IPS-NIHi7 (cell line): ENCODE data around the gene FBXO3.

Source experiments
- DNase-seq: peaks from one replicate; pipeline ENCODE4 v3.0.0; 2012; ENCODE audit warnings: mixed read lengths; ENCODE audit errors: extremely low spot score

Gene FBXO3

GRCh38 chr11:33772870-33773269 lies 1.4 kb downstream of the FBXO3 start:
- no peak for DNase-seq

- DNase-seq: no peak
Observed at GRCh38 chr11:33772300-33772699, 2.0 kb downstream of the FBXO3 start.

- DNase-seq: no peak
Observed at GRCh38 chr11:33770236-33770635, 4.1 kb downstream of the FBXO3 start.

- no peak for DNase-seq
Observed at GRCh38 chr11:33769542-33769941, 4.8 kb downstream of the FBXO3 start.

- no peak for DNase-seq
Observed at GRCh38 chr11:33767624-33768023, 6.7 kb downstream of the FBXO3 start.

- no peak for DNase-seq
Observed at GRCh38 chr11:33766085-33766484, 8.2 kb downstream of the FBXO3 start.

GRCh38 chr11:33761471-33761870 lies 12.8 kb downstream of the FBXO3 start:
- DNase-seq: no peak

- no peak for DNase-seq
Observed at GRCh38 chr11:33753304-33753967, 20.9 kb downstream of the FBXO3 start.

- no peak for DNase-seq
Observed at GRCh38 chr11:33751878-33752277, 22.4 kb downstream of the FBXO3 start.

GRCh38 chr11:33747979-33748378 lies 26.3 kb downstream of the FBXO3 start:
- DNase-seq: no peak

- no peak for DNase-seq
Observed at GRCh38 chr11:33743291-33743690, 31.0 kb downstream of the FBXO3 start.

- no peak for DNase-seq
Observed at GRCh38 chr11:33742249-33742851, 32.0 kb downstream of the FBXO3 start.

- DNase-seq: no peak
Observed at GRCh38 chr11:33741806-33742205, 32.5 kb downstream of the FBXO3 start.

GRCh38 chr11:33737362-33737821 lies 36.9 kb downstream of the FBXO3 start:
- DNase-seq: no peak

- DNase-seq: peak; percentile 97
Observed at GRCh38 chr11:33736148-33736812, 38.0 kb downstream of the FBXO3 start, which contains the start of gene CD59. Gene CD59 (minus strand): TSS chr11:33736423. CDS start chr11:33722445, 13,978 bp downstream.

GRCh38 chr11:33735271-33736147 lies 38.8 kb downstream of the FBXO3 start:
- no peak for DNase-seq

- no peak for DNase-seq
Observed at GRCh38 chr11:33734441-33735270, 39.7 kb downstream of the FBXO3 start.

GRCh38 chr11:33733980-33734379 lies 40.3 kb downstream of the FBXO3 start:
- no peak for DNase-seq

GRCh38 chr11:33731723-33732531 lies 42.4 kb downstream of the FBXO3 start:
- no peak for DNase-seq

GRCh38 chr11:33730716-33731115 lies 43.6 kb downstream of the FBXO3 start:
- DNase-seq: no peak
